Measurements from ENCODE around the gene IZUMO2. TPM values are rescaled to one million over a fixed set of nuclear protein-coding genes. Genes with fewer than 3 reads are reported as not detected.

The IZUMO2 gene
- not detected in 2 replicates for total RNA-seq (ENCODE audit: low replicate concordance)

DNA sequence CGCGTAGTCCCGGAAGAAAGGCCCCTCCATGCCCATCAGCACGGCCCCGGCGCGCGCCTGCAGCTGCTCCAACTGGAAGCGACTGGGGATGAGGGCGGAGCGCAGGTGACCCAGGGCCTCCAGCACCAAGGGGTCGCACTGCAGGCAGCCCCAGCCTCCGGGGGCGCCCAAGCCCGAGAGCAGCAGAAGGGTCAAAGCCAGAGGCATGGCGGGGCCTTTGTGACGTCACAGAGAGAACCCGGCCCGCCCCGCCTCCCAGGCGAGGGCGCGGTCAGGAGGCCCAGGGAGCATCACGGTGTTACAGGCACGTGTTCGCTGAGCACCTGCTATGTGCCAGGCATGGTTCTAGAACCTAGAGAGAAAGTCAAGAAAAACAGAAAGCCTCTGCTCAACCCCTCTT, at the start of gene IZUMO2:
Gene IZUMO2, minus strand, starts transcription at position 294 of the 400 bp plus-strand sequence. Its CDS starts 87 bp downstream, at position 207.

GRCh38 chr19:50203281-50204080, 40.4 kb upstream of the IZUMO2 start, which contains the start of gene MYH14:
Gene MYH14, plus strand, starts transcription at chr19:50203622. Its CDS starts 6,744 bp downstream, at chr19:50210366.

Other genes starting within 250 kb of the IZUMO2 start
- gene ATF5, start 234.1 kb downstream of the IZUMO2 start, total RNA-seq (ENCODE audit: low replicate concordance) = 2.8 and 8.8 TPM in 2 replicates
- gene NUP62, start 233.8 kb downstream of the IZUMO2 start, total RNA-seq (ENCODE audit: low replicate concordance) = 17.2 and 21.4 TPM in 2 replicates
- gene SIGLEC11, start 202.1 kb downstream of the IZUMO2 start, total RNA-seq (ENCODE audit: low replicate concordance) = not detected in 2 replicates
- gene VRK3, start 137.9 kb downstream of the IZUMO2 start, total RNA-seq (ENCODE audit: low replicate concordance) = 15.9 and 17.3 TPM in 2 replicates
- gene ZNF473, start 137.3 kb downstream of the IZUMO2 start, total RNA-seq (ENCODE audit: low replicate concordance) = 5.3 and 6.3 TPM in 2 replicates
- under 0.01 TPM in 1 of 2 replicates, not detected in the other for gene MYH14, start 40.3 kb upstream of the IZUMO2 start, total RNA-seq (ENCODE audit: low replicate concordance)
- not detected in 2 replicates for gene KCNC3, start 166.1 kb upstream of the IZUMO2 start, total RNA-seq (ENCODE audit: low replicate concordance)
- gene NAPSA, start 202.4 kb upstream of the IZUMO2 start, total RNA-seq (ENCODE audit: low replicate concordance) = 0.08 TPM in 1 of 2 replicates, not detected in the other
- gene NR1H2, start 213.2 kb upstream of the IZUMO2 start, total RNA-seq (ENCODE audit: low replicate concordance) = 62.1 and 74.8 TPM in 2 replicates
- 19.1 and 34.3 TPM in 2 replicates for gene POLD1, start 221.1 kb upstream of the IZUMO2 start, total RNA-seq (ENCODE audit: low replicate concordance)

Data from smooth muscle cell of the coronary artery (primary cell).